NCI-H1417 (cell line): ENCODE data around the gene ZNF792.
"Not testable (repeated sequence)": the region's sequence is repeated elsewhere in the genome, so short reads cannot be mapped to it uniquely, and the experiment has no call there.

ENCODE experiments used
- DNase-seq, 3 experiments: peaks; one replicate each; lab custom pipeline; 2025; lab: John Stamatoyannopoulos, UW

Gene ZNF792

DNA sequence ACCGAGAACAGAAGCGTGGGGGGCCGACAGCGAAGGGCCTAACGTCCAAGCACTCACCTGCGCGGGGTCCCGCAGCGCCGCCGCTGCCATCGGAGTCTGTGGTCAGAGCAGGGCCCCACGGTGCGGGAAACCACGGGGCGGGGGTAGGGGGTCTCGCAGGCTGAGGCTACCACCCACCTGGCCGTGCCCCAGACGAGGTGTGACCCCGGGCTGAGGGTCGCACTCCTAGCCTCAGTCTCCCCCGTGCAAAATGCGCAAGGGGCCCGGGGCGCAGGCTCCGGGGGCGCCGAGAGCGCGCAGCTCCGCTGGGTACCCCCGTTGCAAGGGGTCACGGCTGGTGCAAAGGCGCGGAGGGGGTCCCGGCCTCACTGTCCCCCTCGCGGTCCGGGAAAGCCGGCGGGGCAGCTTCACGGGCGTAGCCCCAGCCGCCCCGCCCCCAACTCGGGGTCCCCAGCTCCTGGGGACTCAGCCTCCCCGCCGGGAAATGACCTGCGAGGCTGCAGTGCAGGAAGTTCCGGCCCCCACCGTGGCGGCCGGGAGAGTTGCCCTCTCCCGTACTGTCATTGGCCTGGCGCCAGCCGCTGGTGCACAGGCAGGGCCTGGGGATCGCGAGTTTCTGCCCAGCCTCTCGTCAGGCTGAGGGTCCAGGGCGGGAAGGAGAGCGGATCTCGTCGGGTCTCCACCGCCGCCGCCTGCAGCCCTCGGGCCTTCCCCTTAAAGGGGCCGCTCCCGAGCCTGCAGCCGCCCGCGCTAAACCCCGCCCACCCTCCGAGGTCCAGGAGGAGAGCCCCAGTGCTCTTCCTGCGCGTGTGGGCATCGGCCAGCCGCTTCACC, at the start of gene ZNF792:
Gene ZNF792, minus strand, starts transcription at position 657 of the 834 bp plus-strand sequence. Its CDS starts 567 bp downstream, at position 90.
- DNase-seq = peak in 2 of 3 experiments; percentile 72 to 79

DNA sequence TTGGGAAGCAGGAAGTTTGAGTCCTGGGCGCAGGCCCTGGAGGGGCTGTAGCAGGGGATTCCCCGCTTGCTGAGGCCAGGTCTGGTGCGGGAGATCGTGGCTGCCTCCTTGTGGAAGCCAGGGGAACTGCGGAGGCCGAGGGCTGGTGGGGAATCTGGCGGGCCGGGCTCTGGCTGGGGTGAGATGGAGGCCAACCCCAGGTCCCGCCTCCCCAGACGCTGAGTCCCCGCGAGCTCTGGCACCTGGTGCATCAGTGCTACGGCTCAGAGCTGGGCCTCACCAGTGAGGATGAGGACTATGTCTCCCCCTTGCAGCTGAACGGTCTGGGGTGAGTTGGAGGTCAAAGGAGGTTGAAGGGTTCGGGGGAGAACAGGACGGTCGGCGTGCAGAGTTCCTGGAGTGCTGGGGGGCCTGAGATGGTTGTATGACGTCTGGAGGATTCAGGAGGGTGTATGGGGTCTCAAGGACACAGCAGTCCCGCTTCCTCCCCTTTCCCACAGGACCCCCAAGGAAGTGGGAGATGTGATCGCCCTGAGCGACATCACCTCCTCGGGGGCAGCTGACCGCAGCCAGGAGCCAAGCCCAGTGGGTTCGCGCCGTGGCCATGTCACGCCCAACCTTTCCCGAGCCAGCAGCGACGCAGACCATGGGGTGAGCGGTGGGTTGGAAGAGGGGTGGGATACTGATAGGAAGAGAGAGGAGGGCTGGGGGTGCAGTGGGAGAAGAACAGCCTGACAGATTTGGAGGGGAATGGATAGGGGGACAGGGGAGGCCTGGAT, 49.2 kb upstream of the ZNF792 start:
- peak in 1 of 3 experiments; percentile 24 for DNase-seq

GRCh38 chr19:35011737-35012682, 48.0 kb upstream of the ZNF792 start:
- no peak for DNase-seq

DNA sequence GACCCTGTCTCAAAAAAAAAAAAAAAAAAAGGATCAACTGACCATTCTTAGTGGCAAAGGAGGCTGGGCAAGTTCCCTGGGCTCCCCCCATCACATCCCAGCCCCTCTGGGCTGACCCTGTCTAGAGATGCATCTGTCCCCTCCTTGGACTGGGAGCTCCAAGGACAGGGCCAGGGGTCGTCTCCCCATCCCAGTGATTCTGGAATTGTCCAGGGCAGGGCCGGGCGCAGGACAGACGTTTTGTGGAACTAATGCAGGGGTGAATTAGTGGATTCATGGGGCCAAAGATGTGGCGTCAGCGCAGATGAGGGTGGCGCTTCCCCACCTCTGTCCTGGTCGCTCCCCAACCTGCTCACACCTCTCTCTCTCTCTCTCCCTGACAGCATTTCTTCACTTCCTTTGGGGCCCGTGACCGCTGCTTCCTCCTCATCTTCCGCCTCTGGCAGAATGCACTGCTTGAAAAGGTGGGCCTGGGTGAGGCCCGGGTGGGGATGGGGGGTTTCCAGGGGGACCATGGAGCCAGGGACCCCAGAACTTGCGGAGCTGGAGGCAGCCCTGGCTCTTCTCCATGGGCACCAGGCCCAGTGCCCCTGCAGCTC, 47.2 kb upstream of the ZNF792 start:
- no peak for DNase-seq

DNA sequence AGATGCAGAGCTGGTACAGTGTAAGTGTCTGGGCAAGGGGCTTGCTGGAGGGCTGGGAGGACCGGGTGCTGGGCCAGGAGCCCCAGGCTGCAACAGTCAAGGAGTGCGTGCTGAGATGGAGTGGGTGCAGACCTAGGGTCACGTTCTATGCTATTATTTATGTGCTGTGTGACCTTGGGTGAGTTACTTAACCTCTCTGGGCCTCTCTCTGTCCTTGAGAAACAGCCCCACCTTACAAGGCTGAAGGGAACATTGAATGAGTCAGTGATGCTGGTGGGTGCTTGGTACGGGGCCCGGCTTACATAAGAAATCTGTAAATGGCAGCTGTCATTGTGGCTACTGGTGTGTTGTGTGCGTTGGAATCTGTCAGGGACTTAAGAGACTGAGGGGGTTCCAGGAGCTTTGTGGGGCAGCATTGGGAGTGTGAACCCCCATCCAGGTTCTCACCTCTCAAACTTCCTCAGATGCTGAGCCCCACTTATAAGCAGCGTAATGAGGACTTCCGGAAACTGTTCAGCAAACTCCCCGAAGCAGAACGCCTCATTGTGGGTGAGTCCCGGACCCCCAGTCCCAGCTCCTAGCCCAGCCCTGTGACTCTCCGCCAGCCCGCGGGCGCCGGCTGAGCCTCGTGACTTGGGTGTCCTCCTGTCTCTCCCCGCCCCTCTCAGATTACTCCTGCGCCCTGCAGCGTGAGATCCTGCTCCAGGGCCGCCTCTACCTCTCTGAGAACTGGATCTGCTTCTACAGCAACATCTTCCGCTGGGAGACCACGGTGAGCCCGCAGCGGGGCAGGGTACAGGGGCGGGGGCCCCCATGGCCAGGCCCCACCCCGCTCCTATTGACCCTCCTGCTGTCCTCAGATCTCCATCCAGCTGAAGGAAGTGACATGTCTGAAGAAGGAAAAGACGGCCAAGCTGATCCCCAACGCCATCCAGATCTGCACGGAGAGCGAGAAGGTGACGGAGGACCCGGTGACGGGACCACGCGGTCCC, 45.7 kb upstream of the ZNF792 start:
- no peak for DNase-seq

GRCh38 chr19:35008891-35009341, 44.9 kb upstream of the ZNF792 start:
- DNase-seq = no peak

- DNase-seq = not testable (repeated sequence)
These were observed 43.4 kb upstream of the ZNF792 start for GRCh38 chr19:35007427-35007826.

DNA sequence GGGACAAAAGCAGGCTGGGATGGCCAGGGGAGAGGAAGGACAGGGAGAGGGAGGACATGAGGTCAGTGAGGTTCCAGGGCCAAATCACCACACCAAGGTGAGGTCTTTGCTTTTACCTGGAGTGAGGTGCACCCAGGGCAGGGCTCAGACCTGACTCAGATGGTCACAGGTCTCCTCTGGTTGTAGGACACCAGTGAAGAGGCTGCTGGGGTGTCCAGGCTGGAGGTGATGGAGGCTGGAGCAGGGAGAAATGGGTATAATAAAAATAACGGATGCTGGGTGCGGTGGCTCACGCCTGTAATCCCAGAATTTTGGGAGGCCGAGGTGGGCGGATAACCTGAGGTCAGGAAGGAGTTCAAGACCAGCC, 43.0 kb upstream of the ZNF792 start:
- no peak for DNase-seq

DNA sequence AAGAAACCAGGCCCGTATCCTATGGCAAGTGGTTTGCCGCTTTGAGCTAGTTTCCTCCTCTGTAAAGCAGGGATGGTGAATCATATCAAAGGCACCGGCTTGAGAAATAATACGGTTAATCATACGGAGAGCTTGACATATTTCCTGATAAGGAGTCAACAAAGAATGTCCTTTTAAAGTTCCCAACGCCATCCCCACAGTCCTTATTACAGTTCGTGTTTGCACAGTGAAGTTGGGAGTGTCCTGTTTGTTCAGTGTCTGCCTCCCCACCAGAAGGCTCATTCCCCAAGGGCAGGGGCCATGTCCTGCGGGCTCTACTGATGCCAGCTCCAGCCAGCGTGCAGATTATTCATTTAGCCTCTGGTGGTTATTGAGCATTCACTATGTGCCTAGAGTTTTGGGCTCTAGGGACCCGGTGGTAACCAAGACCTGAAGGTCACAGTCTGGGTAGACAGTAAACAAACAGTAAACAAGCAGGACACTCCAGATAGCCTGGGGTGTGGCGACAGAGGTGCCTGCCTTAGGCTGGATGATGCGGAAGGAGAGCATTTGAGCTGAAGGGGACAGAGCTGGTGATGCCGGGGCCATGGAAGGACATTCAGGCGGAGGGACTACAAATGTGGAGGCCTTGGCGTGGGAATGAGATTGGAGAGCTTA, 42.4 kb upstream of the ZNF792 start:
- DNase-seq = peak in 1 of 3 experiments; percentile 25

- DNase-seq = not testable (repeated sequence)
These were observed 41.9 kb upstream of the ZNF792 start for GRCh38 chr19:35006007-35006341.

GRCh38 chr19:35005256-35005977, 41.4 kb upstream of the ZNF792 start:
- no peak for DNase-seq

DNA sequence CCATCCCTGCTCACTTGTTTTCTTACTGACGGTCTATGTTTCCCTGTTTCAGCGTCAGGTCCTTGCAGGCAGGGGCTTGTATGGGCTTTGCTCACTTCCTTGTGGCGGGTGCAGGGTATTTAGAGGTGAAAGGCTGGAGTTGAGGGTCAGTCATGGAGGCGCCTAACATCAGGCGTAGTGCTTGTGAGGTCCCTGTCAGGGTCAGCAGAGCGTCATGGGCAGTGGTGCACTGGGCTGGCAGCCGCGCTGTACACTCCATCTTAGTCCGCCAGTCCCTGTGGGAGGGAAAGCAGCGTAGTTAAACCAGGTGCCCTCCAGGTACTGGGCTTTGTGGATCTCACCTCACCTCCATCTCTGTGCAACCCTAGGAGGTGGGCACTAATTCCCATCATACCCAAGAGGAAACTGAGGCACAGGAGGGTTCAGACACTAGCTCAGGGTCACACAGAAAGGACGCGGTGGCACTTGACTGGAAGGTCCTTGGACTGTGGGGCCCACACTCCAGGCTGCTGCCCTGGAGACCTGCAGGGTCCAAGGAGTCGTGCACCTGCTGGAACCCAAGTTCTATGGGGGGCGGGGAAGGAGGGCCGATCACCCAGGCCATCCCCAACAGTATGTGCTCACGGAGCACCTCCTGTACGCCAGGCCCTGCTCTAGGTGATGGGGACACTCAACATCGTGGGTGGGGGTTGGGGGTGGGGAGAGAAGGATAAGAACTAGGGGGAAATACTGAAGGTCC, 40.7 kb upstream of the ZNF792 start:
- no peak for DNase-seq

- DNase-seq = no peak
These were observed 38.1 kb upstream of the ZNF792 start for GRCh38 chr19:35002037-35002535.

DNA sequence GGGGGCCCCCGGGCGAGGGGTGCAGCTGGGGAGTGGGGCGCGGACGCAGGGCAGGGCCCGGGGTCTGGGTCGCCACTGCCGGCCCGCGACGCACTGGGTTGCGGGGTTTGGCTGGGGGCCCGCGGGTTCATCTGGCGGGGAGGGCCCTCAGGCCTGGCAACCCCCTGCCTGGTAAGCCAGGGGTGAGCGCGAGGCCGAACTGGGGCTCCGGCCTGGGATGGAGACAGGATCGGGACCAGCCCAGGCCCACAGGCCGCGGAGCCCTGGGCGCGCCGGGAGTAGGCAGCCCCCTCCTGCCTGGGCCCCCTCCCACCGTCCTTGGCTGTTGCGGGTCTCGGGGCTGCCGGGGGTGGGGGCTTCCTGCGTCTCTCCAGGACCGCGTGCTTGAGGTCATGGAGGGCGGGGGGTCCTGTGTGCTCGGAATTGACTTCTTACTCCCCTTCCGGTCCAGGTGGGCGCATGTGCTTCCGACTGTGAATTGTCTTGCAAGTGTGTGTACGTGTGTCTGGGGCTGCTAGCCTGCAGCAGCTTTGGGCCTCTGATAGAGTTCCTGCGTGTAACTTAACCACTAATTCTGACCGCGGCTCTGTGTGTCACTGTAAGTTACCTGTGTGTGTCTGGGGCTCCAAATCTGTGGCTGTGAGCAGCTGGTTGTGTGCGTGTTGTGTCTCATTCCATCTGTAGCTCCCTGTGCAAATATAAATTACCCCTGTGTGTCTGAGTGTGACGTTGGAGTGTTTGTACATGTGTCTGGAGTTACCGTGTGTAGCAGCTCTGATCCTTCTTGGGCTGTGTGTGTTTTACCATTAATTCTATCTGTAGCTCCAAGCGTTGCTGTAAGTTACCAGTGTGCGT, 36.8 kb upstream of the ZNF792 start:
- peak in 2 of 3 experiments; percentile 49 to 55 for DNase-seq

- no peak for DNase-seq
These were observed 36.3 kb upstream of the ZNF792 start for GRCh38 chr19:35000338-35000646.

- DNase-seq = peak in 2 of 3 experiments; percentile 85 to 88
These were observed 35.7 kb upstream of the ZNF792 start, which contains the start of gene GRAMD1A for GRCh38 chr19:34999498-35000337. Gene GRAMD1A (plus strand): TSS chr19:35000323. CDS start chr19:35000479, 156 bp downstream.
